H9 (cell line): Measurements from ENCODE around the gene ZFP57. TPM values are rescaled to one million over a fixed set of nuclear protein-coding genes. Genes with fewer than 3 reads are reported as not detected.
A peak's percentile ranks its signal among the peaks of the same experiment; 100 is the strongest.

Source experiments
- DNase-seq: peaks from one replicate; pipeline ENCODE4 v3.0.0-alpha.2; 2017
- H2AFZ ChIP-seq: one replicate; pipeline ENCODE4 v1.6.1; 2013; ENCODE audit warnings: mild to moderate bottlenecking, low read length, control low read depth, moderate library complexity
- H2AK5ac ChIP-seq: 2 replicates; pipeline ENCODE4 v1.6.1; 2013; ENCODE audit warnings: low read length, control low read depth, mixed read lengths; ENCODE audit not compliant: insufficient read length
- H2BK120ac ChIP-seq: one replicate; pipeline ENCODE4 v1.6.1; 2013; ENCODE audit warnings: low read depth, mild to moderate bottlenecking, low read length, control low read depth, inconsistent platforms; ENCODE audit not compliant: poor library complexity, severe bottlenecking
- H2BK12ac ChIP-seq: 2 replicates; pipeline ENCODE4 v1.6.1; 2013; ENCODE audit warnings: low read length, control low read depth, mixed read lengths, low read depth; ENCODE audit not compliant: insufficient read length
- H2BK15ac ChIP-seq: 2 replicates; pipeline ENCODE4 v1.6.1; 2013; ENCODE audit warnings: low read depth, low read length, control low read depth
- H2BK20ac ChIP-seq: one replicate; pipeline ENCODE4 v1.6.1; 2013; ENCODE audit warnings: low read depth, mild to moderate bottlenecking, low read length, control low read depth, inconsistent platforms; ENCODE audit not compliant: poor library complexity, severe bottlenecking
- H2BK5ac ChIP-seq: 2 replicates; pipeline ENCODE4 v1.6.1; 2013; ENCODE audit warnings: low read length, control low read depth, mixed read lengths; ENCODE audit not compliant: insufficient read length
- H3K14ac ChIP-seq: 2 replicates; pipeline ENCODE4 v1.6.1; 2013; ENCODE audit warnings: low read length, control low read depth; ENCODE audit not compliant: insufficient read depth
- H3K18ac ChIP-seq: 2 replicates; pipeline ENCODE4 v1.6.1; 2013; ENCODE audit warnings: low read depth, mild to moderate bottlenecking, mixed read lengths, low read length, control low read depth; ENCODE audit not compliant: insufficient read length
- H3K23ac ChIP-seq: 2 replicates; pipeline ENCODE4 v1.6.1; 2013; ENCODE audit warnings: low read length, control low read depth, mixed read lengths, low read depth; ENCODE audit not compliant: insufficient read length
- H3K23me2 ChIP-seq: 2 replicates; pipeline ENCODE4 v1.6.1; 2013; ENCODE audit warnings: low read depth, mild to moderate bottlenecking, mixed read lengths, low read length, control low read depth; ENCODE audit not compliant: insufficient read length, poor library complexity, severe bottlenecking
- H3K27ac ChIP-seq: 2 replicates; pipeline ENCODE4 v1.5.1; 2013; ENCODE audit warnings: low read length, control low read depth, mixed read lengths, low read depth; ENCODE audit not compliant: insufficient read length
- H3K27me3 ChIP-seq: 2 replicates; pipeline ENCODE4 v1.6.1; 2013; ENCODE audit warnings: low read length, control low read depth, inconsistent platforms; ENCODE audit not compliant: insufficient read depth
- H3K4ac ChIP-seq: 2 replicates; pipeline ENCODE4 v1.6.1; 2013; ENCODE audit warnings: low read depth, mild to moderate bottlenecking, control low read depth, inconsistent platforms, low read length, moderate library complexity
- H3K4me1 ChIP-seq: 2 replicates; pipeline ENCODE4 v1.6.1; 2013; ENCODE audit warnings: low read length, control low read depth, inconsistent platforms; ENCODE audit not compliant: insufficient read depth
- H3K4me2 ChIP-seq: 2 replicates; pipeline ENCODE4 v1.6.1; 2013; ENCODE audit warnings: low read length, control low read depth, mixed read lengths; ENCODE audit not compliant: insufficient read length, insufficient read depth
- H3K56ac ChIP-seq: 2 replicates; pipeline ENCODE4 v1.6.1; 2013; ENCODE audit warnings: low read depth, mild to moderate bottlenecking, mixed read lengths, low read length, control low read depth; ENCODE audit not compliant: insufficient read length
- H3K79me1 ChIP-seq: 2 replicates; pipeline ENCODE4 v1.6.1; 2013; ENCODE audit warnings: low read depth, mild to moderate bottlenecking, moderate library complexity, low read length, control low read depth, inconsistent platforms; ENCODE audit not compliant: insufficient read depth, poor library complexity, severe bottlenecking
- H3K79me2 ChIP-seq: 2 replicates; pipeline ENCODE4 v1.6.1; 2013; ENCODE audit warnings: low read length, control low read depth, inconsistent platforms; ENCODE audit not compliant: insufficient read depth
- H3K9ac ChIP-seq: 2 replicates; pipeline ENCODE4 v1.6.1; 2013; ENCODE audit warnings: low read length, control low read depth, mixed read lengths; ENCODE audit not compliant: insufficient read length; ENCODE audit errors: extremely low read depth
- H3K9me3 ChIP-seq: one replicate; pipeline ENCODE4 v1.6.1; 2013; ENCODE audit warnings: low read depth, low read length, inconsistent platforms; ENCODE audit not compliant: control insufficient read depth
- H3T11ph ChIP-seq: one replicate; pipeline ENCODE4 v1.6.1; 2013; ENCODE audit warnings: mild to moderate bottlenecking, low read length, control low read depth, inconsistent platforms
- H4K20me1 ChIP-seq: one replicate; pipeline ENCODE4 v1.6.1; 2013; ENCODE audit not compliant: control insufficient read depth, insufficient read length, insufficient read depth
- H4K5ac ChIP-seq: 2 replicates; pipeline ENCODE4 v1.6.1; 2013; ENCODE audit warnings: low read depth, mild to moderate bottlenecking, mixed read lengths, low read length, control low read depth; ENCODE audit not compliant: insufficient read length
- H4K8ac ChIP-seq: replicated peaks from 2 replicates; pipeline ENCODE4 v1.6.1; 2013; ENCODE audit warnings: low read length, control low read depth, mixed read lengths, low read depth; ENCODE audit not compliant: insufficient read length
- H4K91ac ChIP-seq: 2 replicates; pipeline ENCODE4 v1.6.1; 2013; ENCODE audit warnings: low read depth, mild to moderate bottlenecking, moderate library complexity, mixed read lengths, low read length, control low read depth; ENCODE audit not compliant: insufficient read length
- H3K27ac Mint-ChIP-seq, 3 experiments: 2 replicates in 2 of 3; 3 replicates in 1 of 3; pipeline ENCODE4 v1.8.0; 2020 to 2021; ENCODE audit warnings: mixed read lengths in 3 of 3, mild to moderate bottlenecking in 1 of 3, moderate library complexity in 1 of 3
- H3K27me3 Mint-ChIP-seq: 2 replicates; pipeline ENCODE4 v1.8.0; 2021; ENCODE audit warnings: low read depth, mild to moderate bottlenecking, moderate library complexity, mixed read lengths
- H3K36me3 Mint-ChIP-seq, 3 experiments: 2 replicates in 2 of 3; 3 replicates in 1 of 3; pipeline ENCODE4 v1.8.0; 2020 to 2021; ENCODE audit warnings: low read depth in 3 of 3, mixed read lengths in 3 of 3; ENCODE audit not compliant: insufficient read depth in 1 of 3
- H3K4me1 Mint-ChIP-seq, 2 experiments: 2 replicates each; pipeline ENCODE4 v1.8.0; 2020; ENCODE audit warnings: mixed read lengths in 2 of 2
- H3K4me3 Mint-ChIP-seq, 2 experiments: 2 replicates in 1 of 2; 3 replicates in 1 of 2; pipeline ENCODE4 v1.8.0; 2020 to 2021; ENCODE audit warnings: mild to moderate bottlenecking in 2 of 2, mixed read lengths in 2 of 2, moderate library complexity in 1 of 2
- H3K9me3 Mint-ChIP-seq, 2 experiments: 2 replicates in 1 of 2; 3 replicates in 1 of 2; pipeline ENCODE4 v1.8.0; 2020; ENCODE audit warnings: mild to moderate bottlenecking in 2 of 2, mixed read lengths in 2 of 2, moderate library complexity in 1 of 2
- WGBS: extraction: QIAGEN DNeasy Blood & Tissue Kit; methylation state at CpG from one replicate; pipeline ENCODE4 v1.1.7; 2013; ENCODE audit warnings: missing lambda C conversion rate, low lambda C conversion rate, mixed read lengths; ENCODE audit not compliant: insufficient read length; ENCODE audit errors: extremely low coverage; 5-methylcytosine and 5-hydroxymethylcytosine counted together
- total RNA-seq: library from RNA; stranded (reverse); gene quantifications from 2 replicates; pipeline ENCODE4 v1.2.1, GENCODE V29; 2021
- TF ChIP-seq, protein P1 (sequence below): fragments of 200-600 bp; sonication (generic); conservative IDR thresholded peaks from 3 replicates; pipeline ENCODE4 v1.8.0; 2021; ENCODE audit warnings: antibody characterized with exemption, mild to moderate bottlenecking

The ZFP57 gene
- total RNA-seq, 1 experiment from 2014 or later: 1.7 TPM

DNA sequence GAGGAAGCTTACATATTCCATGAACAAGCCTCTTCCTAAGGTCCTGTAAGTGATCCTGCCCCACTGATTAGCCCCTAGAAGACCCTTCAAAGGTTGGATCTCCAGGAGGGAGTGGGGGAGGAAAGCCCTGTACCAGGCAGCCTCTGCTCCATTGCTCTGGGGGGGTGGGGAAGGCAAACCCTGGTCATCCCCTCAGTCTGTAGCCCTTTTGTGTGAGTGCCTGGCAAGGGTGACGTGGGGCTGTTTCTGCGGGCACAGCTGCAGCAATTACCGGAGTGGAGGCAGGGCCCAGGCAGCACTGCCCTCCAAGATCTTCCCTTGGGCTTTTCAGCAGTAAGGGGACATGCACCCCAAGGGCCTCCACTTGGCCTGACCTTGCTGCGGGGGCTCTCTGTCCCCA lies 24.2 kb downstream of the ZFP57 start, which contains the start of gene MOG:
MOG (plus strand) TSS at position 295 of the 400 bp plus-strand sequence. CDS start 118 bp downstream, outside the sequence.
- Mint-ChIP-seq H3K4me1 (peaks cover 35 to 46% of the 10 kb centered on the region in 2 experiments), H3K27me3 (no peaks in the 10 kb centered on the region), H3K27ac (no peak within 1 kb of the TSS; a peak in 2 of 7 replicates), H3K9me3 (no peaks in the 10 kb centered on the region), H3K4me3 (no peak within 1 kb of the TSS), H3K36me3 (no peaks in the 10 kb centered on the region)
- Histone ChIP-seq H3K27ac (no peak within 1 kb of the TSS), H3K79me2 (no peaks in the 10 kb centered on the region), H3K9me3 (no peaks in the 10 kb centered on the region), H4K5ac (no peak within 1 kb of the TSS), H2BK12ac (no peak within 1 kb of the TSS), H3K23me2 (no peaks in the 10 kb centered on the region), H2AFZ (no peak within 1 kb of the TSS), H3K27me3 (no peaks in the 10 kb centered on the region), H3K23ac (no peak within 1 kb of the TSS), H3K4me2 (no peak within 1 kb of the TSS), H3T11ph (no peak within 1 kb of the TSS), H2BK5ac (no peak within 1 kb of the TSS), H2BK20ac (no peak within 1 kb of the TSS), H2BK120ac (no peak within 1 kb of the TSS), H2AK5ac (no peak within 1 kb of the TSS), H2BK15ac (no peak within 1 kb of the TSS), H3K18ac (peak within 1 kb of the TSS; percentile 2), H3K4ac (no peak within 1 kb of the TSS), H3K4me1 (peaks cover 7% of the 10 kb centered on the region), H3K56ac (no peak within 1 kb of the TSS), H4K91ac (no peak within 1 kb of the TSS), H3K9ac (no peak within 1 kb of the TSS), H4K8ac (no peak within 1 kb of the TSS), H3K14ac (no peak within 1 kb of the TSS), H4K20me1 (no peaks in the 10 kb centered on the region), H3K79me1 (no peaks in the 10 kb centered on the region)
- DNase-seq: no peak
- TF ChIP-seq, protein P1, sequence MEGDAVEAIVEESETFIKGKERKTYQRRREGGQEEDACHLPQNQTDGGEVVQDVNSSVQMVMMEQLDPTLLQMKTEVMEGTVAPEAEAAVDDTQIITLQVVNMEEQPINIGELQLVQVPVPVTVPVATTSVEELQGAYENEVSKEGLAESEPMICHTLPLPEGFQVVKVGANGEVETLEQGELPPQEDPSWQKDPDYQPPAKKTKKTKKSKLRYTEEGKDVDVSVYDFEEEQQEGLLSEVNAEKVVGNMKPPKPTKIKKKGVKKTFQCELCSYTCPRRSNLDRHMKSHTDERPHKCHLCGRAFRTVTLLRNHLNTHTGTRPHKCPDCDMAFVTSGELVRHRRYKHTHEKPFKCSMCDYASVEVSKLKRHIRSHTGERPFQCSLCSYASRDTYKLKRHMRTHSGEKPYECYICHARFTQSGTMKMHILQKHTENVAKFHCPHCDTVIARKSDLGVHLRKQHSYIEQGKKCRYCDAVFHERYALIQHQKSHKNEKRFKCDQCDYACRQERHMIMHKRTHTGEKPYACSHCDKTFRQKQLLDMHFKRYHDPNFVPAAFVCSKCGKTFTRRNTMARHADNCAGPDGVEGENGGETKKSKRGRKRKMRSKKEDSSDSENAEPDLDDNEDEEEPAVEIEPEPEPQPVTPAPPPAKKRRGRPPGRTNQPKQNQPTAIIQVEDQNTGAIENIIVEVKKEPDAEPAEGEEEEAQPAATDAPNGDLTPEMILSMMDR: no peak
- WGBS: no CpG with 5 or more reads among the region's 4 CpGs
